HUES6 (cell line): ENCODE results near the gene WASHC2A.
"Not testable (repeated sequence)": the region's sequence is repeated elsewhere in the genome, so short reads cannot be mapped to it uniquely, and the experiment has no call there.

ENCODE experiments used
- H3K27ac ChIP-seq: 2 replicates; pipeline ENCODE4 v1.7.0; 2013; ENCODE audit warnings: low read depth, mild to moderate bottlenecking, low read length, inconsistent platforms
- H3K27me3 ChIP-seq: 2 replicates; pipeline ENCODE4 v1.6.1; 2013; ENCODE audit warnings: low read length; ENCODE audit not compliant: control insufficient read depth, insufficient read depth
- H3K36me3 ChIP-seq: 2 replicates; pipeline ENCODE4 v1.6.1; 2013; ENCODE audit warnings: low read length; ENCODE audit not compliant: control insufficient read depth, insufficient read depth
- H3K4me1 ChIP-seq: 2 replicates; pipeline ENCODE4 v1.6.1; 2013; ENCODE audit warnings: low read length; ENCODE audit not compliant: control insufficient read depth, insufficient read depth
- H3K4me3 ChIP-seq: 2 replicates; pipeline ENCODE4 v1.5.1; 2013; ENCODE audit warnings: low read depth, low read length
- H3K9ac ChIP-seq: one replicate; pipeline ENCODE4 v1.6.1; 2013; ENCODE audit warnings: mild to moderate bottlenecking, low read length
- H3K9me3 ChIP-seq: 2 replicates; pipeline ENCODE4 v1.6.1; 2013; ENCODE audit warnings: low read depth, low read length; ENCODE audit not compliant: control insufficient read depth, insufficient read depth

WASHC2A gene

GRCh38 chr10:50075544-50075943 lies 7.8 kb downstream of the WASHC2A start:
- H3K36me3 ChIP-seq, H3K4me3 ChIP-seq, H3K9me3 ChIP-seq, H3K4me1 ChIP-seq, H3K27ac ChIP-seq, H3K9ac ChIP-seq, H3K27me3 ChIP-seq: not testable (repeated sequence)

DNA sequence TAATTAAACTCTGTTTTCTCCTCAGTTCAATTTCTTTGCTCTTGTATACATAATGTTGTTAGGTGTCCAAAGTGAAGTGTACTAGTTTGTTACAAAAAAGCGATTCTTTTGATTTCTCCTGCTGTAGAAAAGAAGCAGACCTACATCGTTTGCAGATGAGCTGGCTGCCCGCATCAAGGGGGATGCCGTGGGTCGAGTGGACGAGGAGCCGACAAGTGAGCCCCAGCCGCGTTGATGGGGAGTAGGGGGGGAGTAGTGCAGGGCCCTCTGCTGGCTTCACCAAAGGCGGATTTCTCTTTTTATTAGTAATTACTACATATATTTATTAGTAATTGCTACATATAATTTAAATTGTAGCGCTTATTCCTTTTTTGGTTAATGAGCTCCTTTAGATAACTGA lies 23.6 kb downstream of the WASHC2A start:
- H3K9ac ChIP-seq, H3K27me3 ChIP-seq, H3K9me3 ChIP-seq, H3K36me3 ChIP-seq, H3K27ac ChIP-seq, H3K4me1 ChIP-seq, H3K4me3 ChIP-seq: not testable (repeated sequence)

DNA sequence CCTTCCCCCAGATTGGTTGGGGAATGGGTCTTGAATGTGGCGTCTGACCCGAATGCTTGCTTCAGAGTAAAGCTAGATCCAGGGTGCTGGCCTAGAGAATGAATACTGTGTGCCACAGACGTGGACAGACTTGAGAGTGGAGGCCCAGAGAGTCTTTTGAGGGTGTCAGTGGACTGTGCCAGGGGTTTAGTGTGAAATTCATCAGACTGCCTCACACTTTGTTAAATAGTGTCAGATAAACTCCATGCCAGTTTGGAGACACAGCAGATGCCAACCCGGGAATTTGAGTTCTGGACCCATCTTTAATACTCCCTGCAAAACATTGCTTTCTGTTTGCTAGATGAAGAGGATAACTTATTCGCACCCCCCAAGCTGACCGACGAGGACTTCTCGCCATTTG lies 25.2 kb downstream of the WASHC2A start:
- H3K4me3 ChIP-seq, H3K9me3 ChIP-seq, H3K36me3 ChIP-seq, H3K27me3 ChIP-seq, H3K4me1 ChIP-seq, H3K27ac ChIP-seq, H3K9ac ChIP-seq: not testable (repeated sequence)

GRCh38 chr10:50094630-50095029 lies 26.9 kb downstream of the WASHC2A start:
- not testable (repeated sequence) for H3K27ac ChIP-seq, H3K4me3 ChIP-seq, H3K9me3 ChIP-seq, H3K4me1 ChIP-seq, H3K27me3 ChIP-seq, H3K36me3 ChIP-seq, H3K9ac ChIP-seq

- H3K9me3 ChIP-seq, H3K27ac ChIP-seq, H3K4me1 ChIP-seq, H3K9ac ChIP-seq, H3K4me3 ChIP-seq, H3K36me3 ChIP-seq, H3K27me3 ChIP-seq: not testable (repeated sequence)
These were observed 27.6 kb downstream of the WASHC2A start for GRCh38 chr10:50095402-50095801.

DNA sequence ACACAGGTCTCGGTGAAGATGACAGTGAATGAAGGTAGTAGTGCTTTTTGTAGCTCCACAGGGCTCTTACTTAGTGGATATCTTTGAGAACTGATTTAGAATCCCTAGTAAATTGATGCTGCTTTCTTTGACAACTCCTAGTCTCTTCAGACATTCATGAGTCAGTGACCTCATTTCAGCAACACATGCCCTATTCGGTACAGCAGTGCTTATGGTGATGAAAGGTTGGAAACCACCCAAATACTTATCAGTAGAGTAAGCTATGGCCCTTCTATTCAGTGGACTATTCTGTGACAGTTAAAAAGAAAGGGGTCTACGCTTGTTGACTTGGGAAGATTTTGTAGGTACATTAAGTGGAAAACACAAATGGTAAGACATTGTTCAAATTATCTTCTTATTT lies 29.0 kb downstream of the WASHC2A start:
- peaks cover 10% of the 10 kb centered on the region for H3K36me3 ChIP-seq
- not testable (repeated sequence) for H3K27me3 ChIP-seq, H3K4me3 ChIP-seq, H3K9ac ChIP-seq, H3K9me3 ChIP-seq, H3K4me1 ChIP-seq, H3K27ac ChIP-seq

DNA sequence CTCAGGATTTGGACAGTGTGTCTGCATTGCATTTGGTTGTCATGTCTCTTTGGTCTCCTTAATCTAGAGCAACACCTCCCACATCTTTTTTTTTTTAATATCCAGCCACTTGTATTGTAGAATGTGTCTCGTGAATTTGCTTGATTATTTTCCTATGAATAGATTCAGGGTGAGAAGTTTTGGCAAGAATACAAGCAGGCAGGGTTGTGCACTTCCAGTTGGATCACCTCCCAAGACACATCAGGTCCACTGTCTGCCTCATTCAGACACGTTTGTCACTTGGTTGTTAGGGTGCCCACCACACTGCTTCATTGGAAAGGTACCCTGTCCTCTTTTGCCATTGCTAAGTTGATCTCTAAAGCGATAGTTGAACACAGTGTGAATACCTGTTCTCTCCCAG lies 30.9 kb downstream of the WASHC2A start:
- H3K27me3 ChIP-seq, H3K4me3 ChIP-seq, H3K9ac ChIP-seq, H3K27ac ChIP-seq, H3K4me1 ChIP-seq, H3K9me3 ChIP-seq: not testable (repeated sequence)
- peaks cover 10% of the 10 kb centered on the region for H3K36me3 ChIP-seq

GRCh38 chr10:50101139-50101582 lies 33.4 kb downstream of the WASHC2A start:
- H3K9ac ChIP-seq, H3K4me3 ChIP-seq, H3K27ac ChIP-seq, H3K4me1 ChIP-seq, H3K27me3 ChIP-seq, H3K9me3 ChIP-seq: not testable (repeated sequence)
- peaks cover 10% of the 10 kb centered on the region for H3K36me3 ChIP-seq

GRCh38 chr10:50101747-50102146 lies 34.0 kb downstream of the WASHC2A start:
- not testable (repeated sequence) for H3K4me1 ChIP-seq, H3K9ac ChIP-seq, H3K27me3 ChIP-seq, H3K9me3 ChIP-seq, H3K27ac ChIP-seq, H3K4me3 ChIP-seq
- H3K36me3 ChIP-seq: peaks cover 10% of the 10 kb centered on the region

DNA sequence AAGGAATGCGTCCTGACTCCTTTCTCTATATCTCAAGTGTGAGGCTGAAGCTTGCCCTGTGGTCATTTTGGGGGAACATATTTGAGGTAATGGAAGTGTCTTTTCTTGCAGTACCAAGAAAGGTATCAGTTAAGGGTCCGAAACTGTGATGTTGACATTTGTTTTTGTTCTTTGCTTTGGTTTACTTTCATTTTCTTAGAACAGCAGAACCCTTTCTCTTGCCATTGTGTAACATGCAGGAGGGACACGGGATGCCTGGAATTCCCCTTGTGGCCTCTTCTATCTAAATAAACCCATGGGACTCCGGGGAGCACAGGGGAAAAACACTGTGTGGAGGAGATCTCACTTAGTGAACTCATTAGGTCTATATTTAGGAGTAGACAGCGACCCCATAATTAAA lies 34.5 kb downstream of the WASHC2A start:
- H3K9ac ChIP-seq, H3K27ac ChIP-seq, H3K27me3 ChIP-seq, H3K4me3 ChIP-seq, H3K9me3 ChIP-seq, H3K4me1 ChIP-seq: not testable (repeated sequence)
- peaks cover 10% of the 10 kb centered on the region for H3K36me3 ChIP-seq

GRCh38 chr10:50108999-50109698 lies 41.4 kb downstream of the WASHC2A start:
- H3K9ac ChIP-seq, H3K4me3 ChIP-seq, H3K9me3 ChIP-seq, H3K27ac ChIP-seq, H3K4me1 ChIP-seq, H3K27me3 ChIP-seq, H3K36me3 ChIP-seq: not testable (repeated sequence)
